GM21786 (cell line): ENCODE measurements around the gene HTRA1.

ENCODE experiments used
- ATAC-seq: cut with Tn5 transposase; IDR thresholded peaks from one replicate; pipeline ENCODE4 v1.9.1; 2021; ENCODE audit not compliant: unreplicated experiment

Gene HTRA1

GRCh38 chr10:122514045-122514840 is 52.9 kb downstream of the HTRA1 start:
- no peak for ATAC-seq

DNA sequence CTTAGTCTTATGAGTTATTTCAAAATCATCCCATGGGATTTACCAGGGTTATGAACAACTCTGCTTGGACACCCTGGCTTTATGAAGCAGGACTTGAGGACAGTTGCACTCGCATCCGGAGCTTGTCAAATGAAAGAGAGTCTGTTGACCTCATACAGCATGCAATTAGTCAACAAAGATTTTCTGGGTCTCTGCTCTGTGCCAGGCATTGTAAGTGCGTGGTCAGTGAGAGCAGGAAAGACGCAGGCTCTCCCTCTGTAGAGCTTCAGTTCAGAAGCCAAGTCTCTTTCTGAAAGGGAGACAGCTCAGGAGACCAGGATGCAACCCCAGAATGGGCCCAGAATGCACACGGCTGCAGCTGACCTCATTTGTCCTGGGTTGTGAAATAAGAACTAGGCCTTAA is 53.7 kb downstream of the HTRA1 start:
- ATAC-seq = no peak

- no peak for ATAC-seq
These were observed 54.4 kb downstream of the HTRA1 start for GRCh38 chr10:122515588-122516231.

DNA sequence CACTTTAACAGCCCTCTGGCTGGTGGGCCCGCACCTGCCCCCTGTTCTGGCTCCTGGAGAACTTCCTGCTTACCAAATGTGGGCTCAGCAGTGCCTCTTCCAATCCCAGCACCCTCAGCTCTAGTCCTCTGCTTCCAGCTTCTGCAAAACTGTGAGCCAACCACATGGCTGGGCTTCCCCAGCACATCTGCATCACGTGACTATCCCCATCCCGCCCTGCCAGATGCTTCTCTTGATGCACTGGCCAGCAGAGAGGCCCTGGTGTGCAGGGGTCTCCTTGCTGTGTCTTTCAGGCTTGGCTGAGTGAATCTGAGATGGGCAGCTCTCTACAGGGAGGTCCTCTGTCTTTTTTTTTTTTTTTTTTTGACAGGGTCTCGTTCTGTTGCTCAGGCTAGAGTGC is 55.4 kb downstream of the HTRA1 start:
- no peak for ATAC-seq

- no peak for ATAC-seq
These were observed 57.8 kb downstream of the HTRA1 start for GRCh38 chr10:122519144-122519543.

GRCh38 chr10:122519873-122520272 is 58.5 kb downstream of the HTRA1 start:
- ATAC-seq = no peak

DNA sequence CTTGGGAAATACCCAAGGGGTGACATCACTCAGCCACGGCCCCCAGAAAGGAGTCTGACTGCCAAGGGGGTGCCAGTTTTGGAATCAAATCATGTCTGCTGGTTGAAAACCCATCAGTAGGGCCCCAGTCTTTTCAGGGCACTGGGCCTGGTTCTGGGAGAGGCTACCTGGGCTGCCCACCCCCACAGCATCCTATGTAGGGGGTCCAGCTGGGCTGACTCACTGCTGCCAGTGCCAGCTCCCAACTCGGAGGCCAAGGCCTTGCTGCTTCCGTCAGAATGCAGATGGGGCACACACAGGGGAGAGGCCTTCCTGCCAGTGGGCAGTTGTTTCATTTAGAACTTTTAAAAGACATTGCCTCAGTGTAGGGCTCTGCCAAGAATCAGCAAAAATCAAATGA is 59.7 kb downstream of the HTRA1 start:
- no peak for ATAC-seq

DNA sequence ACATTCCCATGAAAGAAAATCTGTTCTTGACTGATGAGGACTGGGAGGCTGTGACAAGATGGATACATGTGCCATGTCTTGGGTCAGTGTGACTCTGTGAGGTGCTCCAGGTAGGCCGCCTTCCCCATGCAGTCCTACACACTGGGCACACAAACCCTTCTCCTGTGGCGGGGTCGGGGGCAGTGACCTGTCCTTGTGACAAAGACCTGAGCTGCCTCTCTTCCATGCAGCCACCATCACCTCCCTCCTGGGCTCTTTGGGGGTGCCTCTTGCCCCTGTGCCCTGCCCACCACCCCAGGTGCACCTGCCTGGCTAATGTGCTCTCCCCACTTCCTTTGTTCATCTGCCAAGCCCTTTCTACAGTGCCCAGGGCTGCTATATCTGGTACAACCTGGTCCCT is 63.5 kb downstream of the HTRA1 start:
- no peak for ATAC-seq

DNA sequence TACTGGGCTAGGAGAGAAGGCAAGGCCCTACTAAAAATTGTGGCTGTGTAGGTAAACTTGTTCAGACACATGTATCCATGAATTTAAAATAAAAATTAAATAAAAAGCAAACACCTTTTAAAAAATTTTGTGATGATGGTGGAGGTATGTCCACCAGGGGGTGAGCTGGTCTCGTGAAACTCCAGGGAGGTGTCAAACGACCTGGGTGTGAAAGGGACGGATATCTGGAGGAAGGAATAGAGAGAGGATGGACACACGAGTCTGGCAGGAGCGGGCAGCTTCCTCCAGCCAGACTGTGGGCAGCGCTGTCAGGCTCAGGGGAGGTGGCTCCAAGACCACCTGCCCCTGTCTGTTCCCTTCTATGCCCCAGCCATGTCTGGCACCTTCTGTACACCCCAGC is 64.4 kb downstream of the HTRA1 start:
- ATAC-seq = no peak

DNA sequence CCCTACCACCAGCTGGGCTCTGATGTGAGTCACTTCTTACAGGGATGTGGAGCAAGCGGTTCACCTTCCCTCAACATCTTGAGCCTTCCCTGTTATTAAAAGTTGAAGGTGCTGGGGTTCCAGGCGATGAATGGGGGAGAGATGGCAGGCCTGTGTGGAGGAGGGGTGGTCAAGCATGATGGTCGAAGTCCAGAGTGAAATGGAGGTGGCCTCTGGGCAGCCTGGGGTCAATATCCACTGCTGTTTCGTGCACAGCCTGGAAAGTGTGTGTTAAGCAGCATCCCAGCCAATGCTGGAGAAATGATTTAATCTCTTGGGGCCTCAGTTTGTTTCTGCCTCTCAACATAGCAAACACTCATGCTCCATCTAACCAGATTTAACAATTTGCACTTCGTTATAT is 65.5 kb downstream of the HTRA1 start:
- ATAC-seq = no peak

- no peak for ATAC-seq
These were observed 68.8 kb downstream of the HTRA1 start for GRCh38 chr10:122530177-122530576.

DNA sequence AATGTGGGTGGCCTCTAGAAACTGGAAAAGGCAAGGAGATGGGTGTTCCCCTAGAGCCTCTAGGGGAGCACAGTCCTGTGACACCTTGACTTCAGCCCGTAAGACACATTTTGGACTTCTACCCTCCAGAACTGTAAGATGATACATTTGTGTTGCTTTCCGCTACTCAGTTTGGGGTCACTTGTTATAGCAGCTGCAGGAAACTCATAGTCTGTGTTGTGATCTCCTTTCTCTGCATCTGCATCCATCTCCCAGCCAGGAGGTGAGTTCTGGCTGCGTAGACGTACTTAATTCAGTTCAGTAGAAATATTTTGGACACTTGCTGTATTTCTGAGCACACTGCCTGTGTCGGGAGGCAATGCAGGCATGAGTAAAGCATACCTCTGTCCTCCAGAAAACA is 69.9 kb downstream of the HTRA1 start:
- no peak for ATAC-seq

DNA sequence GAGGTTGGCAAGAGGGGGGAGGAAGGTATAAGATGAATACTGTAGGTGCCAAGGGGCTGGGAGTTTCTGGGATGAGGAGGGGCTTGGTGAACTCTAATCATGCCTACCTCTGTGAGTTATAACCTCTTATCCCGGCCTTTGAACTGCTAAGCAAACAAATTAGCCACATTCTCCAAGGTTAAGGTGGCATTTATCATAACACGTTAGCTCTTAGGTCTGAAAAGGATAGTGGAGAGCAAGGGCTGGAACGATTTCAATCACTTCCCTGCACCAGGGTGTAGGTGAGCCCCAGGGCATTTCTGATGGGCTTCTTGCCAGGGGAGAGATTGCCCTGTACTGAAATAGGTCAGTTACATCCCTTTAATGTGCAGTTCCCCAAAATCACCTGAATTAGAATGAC is 70.6 kb downstream of the HTRA1 start:
- no peak for ATAC-seq

DNA sequence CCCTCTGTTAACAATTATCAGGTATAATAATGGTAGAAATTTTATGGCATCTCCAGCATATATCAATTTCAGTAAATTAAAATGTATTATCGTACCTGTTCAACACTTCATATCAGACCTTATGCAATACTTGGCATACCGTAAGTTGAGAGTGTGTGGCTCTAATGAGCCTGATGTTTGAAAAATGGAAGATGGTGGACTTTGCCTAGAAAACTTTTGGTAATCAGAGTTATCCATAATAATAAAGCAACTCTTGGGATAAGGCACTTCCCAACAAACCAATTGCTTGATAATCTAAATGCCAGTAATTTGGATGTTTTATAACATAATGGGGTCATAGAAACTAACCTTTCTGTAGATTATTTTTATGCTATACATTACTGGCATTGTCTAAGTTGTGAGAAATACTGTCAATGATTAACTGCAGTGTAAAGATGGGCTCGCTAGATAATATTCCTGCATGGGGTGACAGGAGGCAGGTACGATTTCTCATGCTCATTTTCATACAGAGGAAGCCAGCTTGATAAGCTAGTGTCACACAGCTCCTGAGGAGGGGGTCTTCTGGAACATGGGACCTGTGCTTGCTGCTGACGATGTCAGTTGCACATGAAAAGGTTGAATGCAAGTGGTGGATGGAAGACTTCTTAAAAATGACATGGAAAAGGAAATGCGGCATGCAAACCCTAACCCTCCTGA is 71.4 kb downstream of the HTRA1 start:
- ATAC-seq = no peak

DNA sequence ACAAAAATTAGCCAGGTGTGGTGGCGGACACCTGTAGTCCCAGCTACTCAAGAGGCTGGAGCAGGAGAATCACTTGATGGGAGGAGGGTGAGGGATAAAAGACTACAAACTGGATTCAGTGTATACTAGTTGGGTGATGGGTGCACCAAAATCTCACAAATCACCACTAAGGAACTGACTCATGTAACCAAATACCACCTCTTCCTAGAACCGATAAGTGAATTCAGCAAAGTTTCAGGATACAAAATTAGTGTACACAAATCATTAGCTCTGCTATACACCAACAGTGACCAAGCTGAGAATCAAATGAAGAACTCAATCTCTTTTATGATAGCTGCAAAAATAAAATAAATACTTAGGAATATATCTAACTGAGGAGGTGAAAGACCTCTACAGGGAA is 76.2 kb downstream of the HTRA1 start:
- ATAC-seq = no peak

GRCh38 chr10:122541541-122542002 is 80.2 kb downstream of the HTRA1 start:
- ATAC-seq = no peak

DNA sequence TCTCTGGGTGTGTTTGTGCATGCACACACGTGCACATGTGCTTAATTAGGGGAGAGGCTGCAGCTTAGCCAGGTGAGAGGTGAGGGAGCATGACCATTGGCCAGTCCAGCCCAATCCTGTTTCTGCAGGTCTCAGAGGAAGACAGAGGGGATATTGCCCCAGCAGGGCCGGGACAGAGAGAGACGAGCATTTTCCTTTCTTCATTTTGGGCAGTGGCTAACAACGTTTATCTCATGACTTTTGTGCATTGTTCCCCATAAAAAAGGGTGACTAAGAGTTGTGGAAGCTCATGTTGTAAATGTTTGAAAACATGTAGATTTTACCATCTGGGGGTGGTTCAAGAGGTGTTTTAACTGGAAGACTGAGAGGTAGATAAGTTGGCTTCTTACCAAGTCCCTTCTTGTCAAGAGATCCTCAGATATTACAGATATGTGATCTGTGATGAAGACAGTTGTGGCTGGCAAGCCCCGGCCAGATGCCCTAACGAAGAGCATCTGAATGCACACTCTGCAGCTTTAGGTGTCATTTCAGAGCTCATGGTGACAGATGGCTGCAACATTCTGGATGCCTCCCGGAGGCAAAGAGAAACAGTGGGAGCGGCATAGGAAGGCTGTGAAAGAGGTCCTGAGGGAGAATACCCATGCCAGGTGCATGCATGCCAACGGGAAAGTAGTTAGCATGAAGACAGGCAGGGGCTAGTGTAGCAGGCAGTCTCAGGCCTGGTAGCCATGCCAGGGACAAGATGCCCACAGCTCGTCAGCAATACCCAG is 82.5 kb downstream of the HTRA1 start:
- ATAC-seq = no peak

DNA sequence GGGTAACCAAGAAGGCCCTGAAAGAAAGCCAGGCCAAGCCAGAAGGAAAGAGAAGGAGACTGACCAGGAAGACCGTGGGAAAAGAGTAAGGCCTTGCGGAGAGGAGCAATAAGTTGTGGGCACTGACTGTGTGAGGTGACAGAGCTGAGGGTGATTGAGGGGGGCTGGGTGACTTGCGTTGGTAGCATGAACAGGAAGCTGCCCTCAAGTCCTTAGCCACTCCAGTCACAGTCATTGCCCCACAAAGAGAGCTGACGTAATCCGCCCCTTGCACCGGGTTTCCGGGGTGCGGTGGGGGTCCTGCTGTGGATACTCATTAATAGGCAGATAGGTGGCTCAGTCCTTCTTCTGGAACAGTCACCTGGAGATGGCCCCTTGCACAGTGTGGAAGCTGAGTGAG is 83.1 kb downstream of the HTRA1 start:
- ATAC-seq = no peak

GRCh38 chr10:122546242-122546641 is 84.9 kb downstream of the HTRA1 start:
- no peak for ATAC-seq

- no peak for ATAC-seq
These were observed 87.2 kb downstream of the HTRA1 start for GRCh38 chr10:122548407-122549085.

DNA sequence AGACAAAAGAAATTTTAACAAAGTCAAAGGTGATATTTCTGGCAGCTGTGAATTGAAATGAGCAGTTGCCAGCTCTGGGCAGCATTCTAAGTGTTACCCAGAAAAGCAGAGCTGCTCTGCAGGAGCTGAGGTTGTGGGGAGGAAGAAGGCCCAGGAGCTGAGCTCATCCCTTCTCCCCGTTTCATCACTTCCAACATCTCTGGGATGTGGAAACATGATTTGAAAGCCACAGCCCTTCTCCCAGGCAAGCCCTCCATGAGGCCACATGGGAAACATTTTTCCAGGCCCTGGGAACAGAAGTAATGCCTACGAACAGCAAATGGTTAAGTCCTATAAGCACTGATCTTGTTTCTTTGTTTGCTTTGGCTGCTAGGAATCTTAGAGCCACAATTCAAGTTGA is 88.3 kb downstream of the HTRA1 start:
- ATAC-seq = no peak
